ENCODE results near the gene EMP2. TPM values are rescaled to one million over a fixed set of nuclear protein-coding genes. Genes with fewer than 3 reads are reported as not detected.
"Not testable (repeated sequence)": the region's sequence is repeated elsewhere in the genome, so short reads cannot be mapped to it uniquely, and the experiment has no call there.

Gene EMP2
- polyA plus RNA-seq (ENCODE audit: insufficient read length in 12 of 12), result 100 to 1,000 TPM in 1 of 12 donors, 10 to 100 TPM in 11; 60.3 to 295 (median 66.0) TPM
- long read RNA-seq, donor 1, full-length matches to known transcripts, result 19 of 30 reads
- long read RNA-seq, donor 1, partial matches to known transcripts, result 11 of 30 reads
- long read RNA-seq, donor 1, other reads (novel, unspliced or antisense), result 0 of 30 reads
- long read RNA-seq, donor 2, full-length matches to known transcripts, result 44 of 44 reads
- long read RNA-seq, donor 2, partial matches to known transcripts, result 0 of 44 reads
- long read RNA-seq, donor 2, other reads (novel, unspliced or antisense), result 0 of 44 reads
- long read RNA-seq, donor 3, full-length matches to known transcripts, result 15 of 15 reads
- long read RNA-seq, donor 3, partial matches to known transcripts, result 0 of 15 reads
- long read RNA-seq, donor 3, other reads (novel, unspliced or antisense), result 0 of 15 reads
- long read RNA-seq, donor 4, full-length matches to known transcripts, result 18 of 18 reads
- long read RNA-seq, donor 4, partial matches to known transcripts, result 0 of 18 reads
- long read RNA-seq, donor 4, other reads (novel, unspliced or antisense), result 0 of 18 reads
- long read RNA-seq, donor 5, full-length matches to known transcripts, result 23 of 23 reads
- long read RNA-seq, donor 5, partial matches to known transcripts, result 0 of 23 reads
- long read RNA-seq, donor 5, other reads (novel, unspliced or antisense), result 0 of 23 reads
- long read RNA-seq, donor 6, full-length matches to known transcripts, result 19 of 19 reads
- long read RNA-seq, donor 6, partial matches to known transcripts, result 0 of 19 reads
- long read RNA-seq, donor 6, other reads (novel, unspliced or antisense), result 0 of 19 reads
- long read RNA-seq, donor 7, full-length matches to known transcripts, result 19 of 30 reads
- long read RNA-seq, donor 7, partial matches to known transcripts, result 11 of 30 reads
- long read RNA-seq, donor 7, other reads (novel, unspliced or antisense), result 0 of 30 reads
- long read RNA-seq, donor 8, full-length matches to known transcripts, result 24 of 24 reads
- long read RNA-seq, donor 8, partial matches to known transcripts, result 0 of 24 reads
- long read RNA-seq, donor 8, other reads (novel, unspliced or antisense), result 0 of 24 reads
- long read RNA-seq, donor 9, full-length matches to known transcripts, result 21 of 21 reads
- long read RNA-seq, donor 9, partial matches to known transcripts, result 0 of 21 reads
- long read RNA-seq, donor 9, other reads (novel, unspliced or antisense), result 0 of 21 reads
- long read RNA-seq, donor 10, full-length matches to known transcripts, result 32 of 32 reads
- long read RNA-seq, donor 10, partial matches to known transcripts, result 0 of 32 reads
- long read RNA-seq, donor 10, other reads (novel, unspliced or antisense), result 0 of 32 reads
- long read RNA-seq, donor 11, full-length matches to known transcripts, result 52 of 57 reads
- long read RNA-seq, donor 11, partial matches to known transcripts, result 5 of 57 reads
- long read RNA-seq, donor 11, other reads (novel, unspliced or antisense), result 0 of 57 reads

DNA sequence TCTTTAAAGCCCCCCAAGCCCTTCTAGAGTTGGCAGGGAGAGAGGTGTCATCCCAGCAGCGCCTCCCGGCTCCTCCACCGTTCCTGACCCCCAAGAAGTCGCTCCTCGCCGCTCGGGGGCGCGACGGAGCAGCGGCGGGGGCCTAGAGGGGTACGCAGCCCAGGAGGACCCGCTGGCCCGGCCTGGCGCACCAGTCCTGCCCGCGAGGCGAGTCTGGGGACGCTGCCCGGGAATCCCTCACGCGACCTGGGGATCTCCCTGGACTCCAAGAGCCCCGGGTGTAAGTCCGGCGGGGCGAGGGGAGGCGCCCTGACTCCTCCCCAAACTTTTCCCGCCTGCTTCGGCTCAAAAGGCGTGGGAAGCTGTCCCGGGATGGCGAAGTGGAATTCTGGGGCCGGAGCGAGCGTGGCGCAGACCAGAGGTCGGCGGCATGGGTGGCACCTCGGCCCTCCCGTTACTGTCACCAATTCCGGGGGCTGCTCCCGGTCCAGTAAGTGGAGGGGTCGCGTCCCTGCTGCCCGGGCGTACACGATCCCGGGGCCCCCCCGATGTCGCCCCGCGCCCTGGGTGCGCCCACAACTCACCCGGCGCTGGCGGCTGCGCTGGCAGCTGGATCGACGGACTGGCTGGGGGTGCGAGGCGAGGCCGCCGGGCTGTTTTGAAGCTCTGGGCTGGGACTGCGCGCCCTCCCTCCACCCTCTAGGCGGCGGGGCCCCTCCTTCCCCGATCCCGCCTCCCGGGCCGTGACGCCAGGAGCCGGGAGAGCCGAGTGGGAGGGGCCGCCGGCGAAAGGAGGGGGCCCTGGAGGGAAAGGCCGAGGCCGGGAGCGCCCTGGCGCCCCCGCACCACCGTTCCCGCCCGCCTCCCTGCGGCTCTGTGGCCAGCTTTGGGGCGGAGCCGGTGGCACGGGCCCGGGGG lies at the start of gene EMP2:
TSS of gene EMP2 (minus strand) at position 634 of the 918 bp plus-strand sequence. CDS start 32,981 bp downstream, outside the sequence.
- DNase-seq, result peak; percentile 82

- no peak for DNase-seq
Observed at GRCh38 chr16:10629592-10629963, 49.2 kb upstream of the EMP2 start.

DNA sequence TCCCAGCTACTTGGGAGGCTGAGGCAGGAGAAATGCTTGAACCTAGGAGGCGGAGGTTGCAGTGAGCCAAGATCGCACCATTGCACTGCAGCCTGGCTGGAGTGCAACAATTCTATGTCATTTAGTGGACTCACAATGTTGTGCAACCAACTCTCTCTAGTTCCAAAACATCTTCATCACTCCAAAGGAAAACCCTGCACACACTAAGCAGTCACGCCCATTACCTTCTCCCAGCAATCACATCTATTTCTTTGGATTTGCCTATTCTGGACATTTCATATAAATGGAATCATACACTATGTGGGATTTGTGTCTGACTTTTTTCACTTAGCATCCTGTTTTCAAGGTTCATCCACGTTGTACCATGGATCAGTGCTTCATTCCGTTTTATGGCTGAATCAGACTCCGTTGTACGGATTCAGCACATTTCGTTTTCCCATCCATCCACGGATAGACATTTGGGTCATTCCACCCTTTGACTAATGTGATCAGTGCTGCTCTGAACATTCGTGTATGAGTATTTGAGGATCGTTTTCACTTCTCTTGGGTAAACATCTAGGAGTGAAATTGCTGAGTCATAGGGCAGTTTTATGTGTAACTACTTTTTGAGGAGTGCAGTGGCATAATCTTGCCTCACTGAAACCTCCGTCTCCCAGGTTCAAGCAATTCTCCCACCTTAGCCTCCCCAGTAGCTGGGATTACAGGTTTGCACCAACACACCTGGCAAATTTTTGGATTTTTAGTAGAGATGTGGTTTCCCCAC lies 45.4 kb upstream of the EMP2 start:
- DNase-seq, result no peak

GRCh38 chr16:10624527-10624926 lies 44.1 kb upstream of the EMP2 start:
- DNase-seq, result no peak

- DNase-seq, result no peak
Observed at GRCh38 chr16:10623059-10623458, 42.7 kb upstream of the EMP2 start.

DNA sequence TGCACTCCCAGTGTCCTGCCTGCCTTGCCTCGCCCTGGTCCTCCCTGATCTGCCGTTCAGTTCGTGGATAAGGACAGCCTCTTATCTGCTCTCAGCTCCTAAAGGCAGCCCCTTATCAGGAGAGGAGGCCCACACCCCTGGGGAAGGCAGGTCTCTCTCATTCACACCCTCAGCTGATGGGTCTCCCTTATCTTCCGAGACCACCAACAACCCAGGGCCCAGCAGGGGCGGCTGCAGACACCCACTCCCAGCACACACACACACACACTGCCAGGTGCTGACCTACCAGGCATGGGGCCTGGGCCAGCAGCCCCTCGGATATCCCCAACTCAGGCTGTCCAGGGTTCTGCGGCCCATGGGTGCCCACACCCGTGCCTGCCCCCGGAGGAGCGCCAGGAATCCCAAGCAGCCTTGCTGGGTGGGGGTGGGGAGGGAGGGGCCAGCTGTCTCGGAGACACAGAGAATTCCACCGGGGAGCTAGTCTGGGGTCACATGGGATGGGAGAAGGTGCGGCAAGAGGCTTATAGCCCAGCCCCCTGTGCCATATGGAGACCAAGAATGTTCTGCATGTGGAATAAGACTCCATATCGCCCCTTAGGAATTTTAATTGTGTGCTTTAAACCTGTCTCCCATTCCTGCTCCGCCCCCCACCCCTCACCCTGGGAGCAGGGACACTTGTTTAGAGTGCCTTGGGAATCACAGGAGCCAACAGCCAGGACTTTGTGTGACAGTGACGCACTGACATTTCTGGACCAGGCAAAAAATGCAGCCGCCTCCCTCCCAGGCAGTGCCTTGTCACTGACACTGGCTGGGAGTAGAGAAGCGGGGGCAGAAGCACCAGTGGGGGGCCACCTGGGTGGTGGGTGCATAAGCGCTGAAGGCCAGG lies 41.9 kb upstream of the EMP2 start:
- no peak for DNase-seq

DNA sequence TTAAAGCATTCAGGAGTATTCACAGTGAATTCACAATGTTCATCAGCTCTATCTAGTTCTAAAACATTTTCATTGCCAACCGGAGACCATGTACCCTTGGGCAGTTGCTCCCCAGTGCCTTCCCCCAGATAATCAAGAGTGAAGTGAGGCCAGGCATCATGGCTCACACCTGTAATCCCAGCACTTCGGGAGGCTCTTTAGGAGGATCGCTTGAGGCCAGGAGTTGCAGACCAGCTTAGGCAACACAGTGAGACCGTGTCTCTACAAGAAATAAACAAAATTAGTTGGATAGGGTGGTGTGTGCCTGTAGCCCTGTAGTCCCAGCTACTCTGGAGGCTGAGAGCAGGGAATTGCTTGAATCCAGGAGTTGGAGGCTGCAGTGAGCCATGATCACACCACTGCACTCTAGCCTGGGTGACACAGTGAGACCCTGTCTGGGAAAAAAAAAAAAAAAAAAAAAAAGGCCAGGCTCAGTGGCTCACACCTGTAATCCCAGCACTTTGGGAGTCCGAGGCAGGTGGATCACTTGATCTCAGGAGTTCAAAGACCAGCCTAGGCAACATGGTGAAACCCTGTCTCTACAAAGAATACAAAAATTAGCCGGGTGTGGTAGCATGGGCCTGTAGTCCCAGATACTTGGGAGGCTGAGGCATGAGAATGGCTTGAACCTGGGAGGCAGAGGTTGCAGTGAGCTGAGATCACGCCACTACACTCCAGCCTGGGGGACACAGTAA lies 41.0 kb upstream of the EMP2 start:
- DNase-seq, result not testable (repeated sequence)

DNA sequence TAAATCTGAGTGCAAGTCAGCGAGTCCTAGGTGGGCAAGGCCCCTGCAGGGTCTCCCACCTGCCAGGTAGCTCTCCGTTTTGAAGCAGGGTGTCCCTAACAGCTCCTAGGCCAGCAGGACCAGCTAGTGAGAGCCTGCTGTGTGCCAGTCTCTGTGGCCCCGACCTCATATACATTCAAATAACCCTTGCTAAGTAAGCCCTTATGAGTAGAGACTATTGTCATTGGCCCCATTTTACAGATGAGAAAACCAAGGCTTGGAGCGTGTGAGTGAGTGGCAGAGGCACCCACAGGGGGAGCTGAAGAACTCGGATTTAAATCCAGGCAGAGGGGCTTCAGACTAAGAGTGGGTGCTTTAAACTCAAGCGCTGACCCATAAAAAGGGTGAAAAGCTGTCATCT lies 39.7 kb upstream of the EMP2 start:
- DNase-seq, result no peak

- no peak for DNase-seq
Observed at GRCh38 chr16:10619271-10619849, 39.0 kb upstream of the EMP2 start.

GRCh38 chr16:10618710-10619209 lies 38.4 kb upstream of the EMP2 start:
- no peak for DNase-seq

DNA sequence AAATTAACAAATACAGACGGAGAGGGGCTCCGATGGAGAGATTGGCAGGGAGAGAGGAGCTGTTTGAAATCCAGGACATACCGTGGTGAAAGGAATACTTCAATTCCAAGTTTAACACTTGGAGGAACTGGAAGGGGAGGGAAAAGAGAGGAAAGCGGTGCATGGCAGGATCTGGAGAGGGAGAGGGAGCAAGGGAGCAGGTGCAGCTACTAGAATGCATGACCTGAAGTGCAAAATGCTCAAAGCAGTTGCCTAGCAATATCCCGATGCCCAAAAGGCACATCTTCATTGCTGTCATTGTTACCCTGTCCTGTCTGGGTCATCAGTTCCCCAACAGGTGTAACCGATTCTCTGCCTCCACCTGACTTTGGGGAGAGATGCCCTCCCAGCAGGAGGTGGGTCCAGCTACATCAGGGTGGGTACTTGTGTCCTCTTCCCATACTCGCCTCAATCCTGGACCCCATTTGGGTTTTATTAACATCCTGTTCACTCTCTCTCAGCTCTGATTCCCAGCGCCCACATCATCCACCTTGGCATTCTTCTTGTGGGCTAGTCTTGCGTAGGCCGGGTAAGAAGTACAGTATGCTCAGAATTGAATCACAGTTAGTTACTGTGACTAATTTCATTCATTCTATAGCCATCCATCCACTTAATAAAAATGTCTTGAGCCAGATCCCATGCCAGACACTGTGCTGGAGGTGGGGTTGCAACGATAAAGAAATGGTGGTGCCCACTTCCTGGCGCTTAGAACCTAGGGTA lies 37.4 kb upstream of the EMP2 start:
- no peak for DNase-seq

DNA sequence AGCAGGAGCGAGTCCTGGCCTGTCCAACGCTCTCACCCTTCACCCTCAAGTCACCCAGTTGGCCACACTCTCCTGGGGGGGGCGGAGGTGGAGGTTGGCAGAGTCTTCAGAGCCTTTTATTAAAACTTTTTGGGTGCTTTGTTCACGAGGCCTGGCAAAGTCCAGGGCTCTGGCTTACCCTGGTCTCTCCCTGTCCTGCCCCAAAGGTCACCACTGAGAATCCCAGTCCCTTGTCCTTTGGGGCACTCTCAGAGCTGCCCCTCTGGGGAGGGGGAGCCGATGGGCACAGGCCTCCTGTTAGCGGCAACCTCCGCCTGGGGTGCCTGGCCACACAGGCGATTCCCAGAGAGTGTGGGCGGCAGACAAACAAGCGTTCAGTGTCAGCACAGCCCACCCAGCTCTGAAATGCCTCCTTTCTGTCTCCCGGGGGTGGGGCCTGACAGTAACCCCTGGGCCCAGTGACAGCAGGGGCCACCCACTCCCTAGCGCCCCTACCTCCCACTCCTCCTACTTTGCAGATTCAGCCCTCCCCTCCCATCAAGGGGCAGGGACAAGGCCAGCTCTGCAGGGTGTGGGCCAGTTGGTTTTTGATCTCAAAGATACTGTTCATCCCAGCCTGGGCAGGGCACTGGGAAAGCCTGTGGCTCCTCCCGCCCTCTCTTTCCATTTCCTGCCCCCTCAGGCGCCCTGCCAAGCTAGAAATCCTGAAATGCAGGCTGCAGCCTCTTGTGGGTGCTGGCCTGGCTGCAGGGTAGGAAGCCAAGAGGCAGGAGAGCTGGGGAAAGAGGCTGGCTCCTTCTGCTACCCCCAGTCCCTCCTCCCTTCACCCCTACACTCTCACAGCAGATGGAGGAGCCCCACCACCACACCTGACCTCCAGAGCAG lies 36.6 kb upstream of the EMP2 start:
- peak; percentile 40 for DNase-seq

GRCh38 chr16:10616419-10616755 lies 36.0 kb upstream of the EMP2 start:
- no peak for DNase-seq

DNA sequence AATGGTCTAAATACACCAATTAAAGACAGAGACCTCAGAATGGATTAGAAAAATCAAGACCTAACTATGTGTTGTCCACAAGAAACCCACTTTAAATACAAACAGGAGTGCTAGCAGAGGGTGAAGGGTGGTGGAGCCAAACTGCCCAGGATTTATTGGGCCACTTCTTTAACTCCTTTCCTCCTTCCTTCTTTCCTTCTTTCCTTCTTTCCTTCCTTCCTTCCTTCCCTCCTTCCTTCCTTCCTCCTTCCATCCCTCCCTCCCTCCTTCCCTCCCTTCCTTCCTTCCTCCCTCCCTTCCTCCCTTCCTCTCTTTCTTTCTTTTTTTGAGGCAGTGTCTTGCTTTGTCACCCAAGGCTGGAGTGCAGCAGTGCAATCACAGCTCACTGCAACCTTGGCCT lies 34.3 kb upstream of the EMP2 start:
- DNase-seq, result no peak

- no peak for DNase-seq
Observed at GRCh38 chr16:10613785-10614485, 33.5 kb upstream of the EMP2 start.
